Measurements from ENCODE around the gene MKI67.
"Not testable (repeated sequence)": the region's sequence is repeated elsewhere in the genome, so short reads cannot be mapped to it uniquely, and the experiment has no call there.

MKI67 gene

GRCh38 chr10:128150045-128150493 is 23.8 kb upstream of the MKI67 start:
- peak; percentile 60 to 68 (median 67) for DNase-seq (ENCODE audit: low read depth in 3 of 3)

DNA sequence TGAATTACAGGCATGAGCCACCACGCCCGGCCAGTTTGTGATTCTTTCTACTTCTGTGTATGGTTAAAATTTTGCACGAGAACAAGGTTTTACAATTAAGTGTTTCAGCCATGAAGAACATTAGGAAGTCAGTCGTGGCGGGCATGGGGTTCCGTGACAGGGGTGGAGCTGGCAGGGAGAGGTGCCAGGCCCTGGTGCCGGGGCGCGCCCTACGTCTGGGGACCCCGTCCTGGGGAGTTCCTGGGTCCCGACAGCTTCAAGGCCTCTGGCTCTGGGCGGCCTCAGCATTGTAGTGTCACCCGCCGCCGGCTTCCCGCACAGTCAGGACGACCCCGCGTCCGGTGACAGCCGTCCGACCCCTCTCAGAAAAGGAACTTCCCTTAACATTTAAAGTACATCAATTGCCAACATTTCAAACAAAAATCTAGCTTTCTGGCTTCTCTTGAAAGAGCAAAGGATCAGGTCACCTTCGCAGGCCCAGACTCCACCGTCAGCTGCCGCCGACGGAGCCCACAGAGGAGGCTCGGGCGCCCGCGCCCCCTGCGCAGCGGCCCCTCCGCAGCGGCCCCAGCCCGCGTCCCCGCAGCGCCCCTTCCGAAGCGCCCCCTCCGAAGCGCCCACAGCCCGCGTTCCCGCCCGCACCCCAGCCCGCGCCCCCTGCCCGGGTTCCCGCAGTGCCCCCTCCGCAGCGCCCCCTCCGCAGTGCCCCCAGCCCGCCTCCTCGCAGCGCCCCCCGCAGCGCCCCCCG is 23.2 kb upstream of the MKI67 start:
- DNase-seq (ENCODE audit: low read depth in 3 of 3) = no peak

GRCh38 chr10:128147669-128148068 is 21.4 kb upstream of the MKI67 start:
- no peak for DNase-seq (ENCODE audit: low read depth in 3 of 3)

GRCh38 chr10:128147064-128147463 is 20.8 kb upstream of the MKI67 start:
- no peak for DNase-seq (ENCODE audit: low read depth in 3 of 3)

- no peak for DNase-seq (ENCODE audit: low read depth in 3 of 3)
These were observed 18.3 kb upstream of the MKI67 start for GRCh38 chr10:128144547-128144946.

- DNase-seq (ENCODE audit: low read depth in 3 of 3) = no peak
These were observed 17.3 kb upstream of the MKI67 start for GRCh38 chr10:128143531-128143930.

GRCh38 chr10:128140425-128140824 is 14.2 kb upstream of the MKI67 start:
- no peak for DNase-seq (ENCODE audit: low read depth in 3 of 3)

- DNase-seq (ENCODE audit: low read depth in 3 of 3) = not testable (repeated sequence)
These were observed 12.2 kb upstream of the MKI67 start for GRCh38 chr10:128138429-128138828.

DNA sequence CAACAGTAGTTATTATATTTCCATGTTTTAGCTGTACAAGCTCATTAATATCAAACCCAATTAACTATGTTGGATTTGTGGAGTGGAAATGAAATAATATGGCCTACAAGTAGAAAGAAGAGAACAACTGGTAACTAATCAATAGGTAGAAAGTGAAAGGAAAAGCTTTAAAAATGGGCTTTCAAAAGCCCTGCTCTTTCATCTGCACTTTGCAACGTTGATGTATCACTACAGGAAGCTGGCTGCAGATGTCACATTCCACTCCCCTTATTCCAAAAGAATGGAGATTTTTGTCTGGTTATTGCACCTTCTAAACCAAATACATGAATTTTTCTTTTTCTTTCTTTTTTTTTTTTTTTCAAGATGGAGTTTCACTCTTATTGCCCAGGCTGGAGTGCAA is 11.7 kb upstream of the MKI67 start:
- no peak for DNase-seq (ENCODE audit: low read depth in 3 of 3)

DNA sequence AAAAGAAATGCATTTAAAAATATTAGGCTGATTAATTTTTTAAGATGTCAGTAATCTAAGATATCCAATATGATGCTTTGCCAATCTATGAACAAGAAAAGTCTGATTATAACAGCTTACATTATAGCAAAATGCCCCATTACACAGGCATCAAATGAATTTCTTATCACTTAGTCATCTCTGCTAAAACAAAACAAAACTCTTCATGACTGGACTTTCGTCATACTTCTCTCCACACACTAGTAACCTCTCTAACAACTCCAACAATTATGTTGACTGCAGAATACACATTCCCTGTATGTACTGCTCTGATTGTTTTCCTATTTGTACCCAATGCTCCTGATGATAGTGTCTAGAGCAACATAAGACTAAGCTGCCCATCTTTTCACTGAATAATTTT is 3.8 kb upstream of the MKI67 start:
- no peak for DNase-seq (ENCODE audit: low read depth in 3 of 3)

GRCh38 chr10:128128582-128128981 is 2.4 kb upstream of the MKI67 start:
- DNase-seq (ENCODE audit: low read depth in 3 of 3) = no peak

DNA sequence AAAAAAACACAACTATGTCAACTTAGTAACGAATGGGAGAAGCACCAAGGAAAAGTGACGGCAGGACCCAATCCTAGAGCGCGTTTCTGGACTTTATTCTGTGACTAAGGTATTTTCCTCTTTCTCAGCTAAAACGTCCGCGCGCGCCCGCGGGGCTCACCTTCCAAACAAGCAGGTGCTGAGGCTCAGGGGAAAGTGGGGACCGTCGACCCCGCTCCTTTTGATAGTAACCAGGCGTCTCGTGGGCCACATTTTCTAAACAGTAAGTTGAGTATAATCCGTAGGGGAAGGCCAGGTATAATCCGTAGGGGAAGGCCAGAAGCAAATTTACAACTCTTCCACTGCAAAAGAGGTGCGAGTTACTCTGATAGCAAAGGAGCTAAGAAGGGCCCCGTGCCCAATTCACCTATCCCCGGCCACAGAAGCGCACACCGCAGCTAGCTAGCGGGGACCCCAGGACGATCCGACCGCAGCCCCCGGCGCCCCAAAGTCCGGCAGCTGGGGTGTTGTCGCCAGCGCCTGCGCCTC is 743 bp downstream of the MKI67 start:
- no peak for DNase-seq (ENCODE audit: low read depth in 3 of 3)

GRCh38 chr10:128124813-128125403 is 1.3 kb downstream of the MKI67 start:
- no peak for DNase-seq (ENCODE audit: low read depth in 3 of 3)

DNA sequence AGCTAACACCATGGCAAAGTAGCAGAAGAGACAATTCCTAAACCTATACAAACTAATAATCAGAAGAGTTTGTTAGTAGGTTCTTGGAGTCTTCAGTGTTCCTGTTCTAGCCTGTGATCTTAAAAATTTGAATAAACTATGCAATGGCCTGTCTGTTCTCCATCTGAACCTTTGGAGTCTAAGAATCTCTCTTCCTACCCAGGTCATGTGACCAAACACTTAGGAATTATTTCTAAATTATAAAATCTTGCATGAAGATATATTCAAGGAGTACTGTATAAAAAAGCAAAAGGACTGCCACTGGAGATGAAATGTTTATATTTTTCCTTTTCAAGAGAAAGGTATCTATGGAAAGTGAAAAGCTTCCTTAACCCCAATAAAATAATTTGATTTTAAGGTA is 2.4 kb downstream of the MKI67 start:
- no peak for DNase-seq (ENCODE audit: low read depth in 3 of 3)

DNA sequence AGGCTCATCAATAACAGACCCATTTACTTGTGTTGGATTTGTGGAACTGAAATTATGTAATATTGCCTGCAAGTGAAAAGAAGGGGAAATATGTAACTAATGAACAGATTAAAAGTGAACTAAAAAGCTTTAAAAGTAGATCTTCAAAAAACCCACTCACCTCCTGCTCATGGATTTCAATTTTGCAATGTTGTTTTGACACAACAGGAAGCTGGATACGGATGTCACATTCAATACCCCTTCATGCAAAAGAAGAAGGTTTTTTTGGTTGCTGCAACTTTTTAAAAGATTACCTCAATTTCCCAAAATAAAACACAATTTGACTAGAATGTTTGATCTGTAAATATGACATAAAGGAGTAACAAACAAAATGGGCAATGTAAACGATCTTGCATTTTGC is 3.3 kb downstream of the MKI67 start:
- no peak for DNase-seq (ENCODE audit: low read depth in 3 of 3)

DNA sequence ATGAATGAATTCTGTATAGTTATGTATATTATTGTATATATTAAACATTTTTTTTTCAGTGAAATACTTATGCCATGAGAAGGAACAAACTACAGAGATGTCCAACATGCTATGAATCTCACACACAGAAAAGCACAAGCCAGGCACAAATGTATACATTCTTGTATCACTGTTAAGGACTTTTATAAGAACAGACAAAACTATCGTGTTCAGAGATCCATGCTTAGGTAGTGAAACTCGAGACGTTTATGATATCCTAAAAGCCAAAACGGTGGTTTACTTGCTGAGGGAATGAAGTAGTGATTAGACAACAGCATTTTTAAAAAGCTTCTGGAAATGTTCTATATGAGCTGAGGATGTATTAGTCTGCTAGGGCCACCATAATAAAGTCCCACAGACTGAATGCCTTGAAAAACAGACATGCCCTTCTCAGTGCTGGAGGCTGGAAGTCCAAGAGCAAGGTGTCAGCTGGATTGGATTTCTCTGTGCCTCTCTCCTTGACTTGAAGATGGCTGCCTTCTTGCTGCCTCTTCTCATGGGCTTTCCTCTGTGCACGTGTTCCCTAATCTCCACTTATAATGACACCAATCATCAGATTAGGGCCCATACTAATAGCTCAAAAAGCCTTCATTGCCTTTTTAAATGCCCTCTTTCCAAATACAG is 4.3 kb downstream of the MKI67 start:
- DNase-seq (ENCODE audit: low read depth in 3 of 3) = no peak

- no peak for DNase-seq (ENCODE audit: low read depth in 3 of 3)
These were observed 9.2 kb downstream of the MKI67 start for GRCh38 chr10:128116851-128117615.

- DNase-seq (ENCODE audit: low read depth in 3 of 3) = no peak
These were observed 10.0 kb downstream of the MKI67 start for GRCh38 chr10:128116187-128116586.

- no peak for DNase-seq (ENCODE audit: low read depth in 3 of 3)
These were observed 10.9 kb downstream of the MKI67 start for GRCh38 chr10:128115356-128115755.

DNA sequence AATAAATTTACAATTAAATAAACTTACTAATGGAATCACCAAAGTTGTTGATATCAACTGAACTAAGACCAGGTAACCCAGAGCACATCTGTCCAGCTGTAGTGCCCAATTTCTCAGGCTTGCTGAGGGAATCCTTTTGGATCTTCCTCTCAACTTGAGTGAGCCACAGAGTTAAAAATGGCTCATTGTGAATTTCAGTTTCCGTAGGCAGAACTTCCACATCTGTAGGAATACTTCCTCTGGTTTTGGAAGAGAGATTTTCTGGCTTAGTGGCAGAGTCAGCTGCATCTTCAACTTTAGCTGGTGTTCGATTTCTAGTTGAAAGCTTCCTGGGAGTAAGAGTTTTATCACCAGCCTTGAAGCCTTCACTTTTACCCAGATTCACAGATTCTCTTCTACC is 11.3 kb downstream of the MKI67 start:
- DNase-seq (ENCODE audit: low read depth in 3 of 3) = no peak

DNA sequence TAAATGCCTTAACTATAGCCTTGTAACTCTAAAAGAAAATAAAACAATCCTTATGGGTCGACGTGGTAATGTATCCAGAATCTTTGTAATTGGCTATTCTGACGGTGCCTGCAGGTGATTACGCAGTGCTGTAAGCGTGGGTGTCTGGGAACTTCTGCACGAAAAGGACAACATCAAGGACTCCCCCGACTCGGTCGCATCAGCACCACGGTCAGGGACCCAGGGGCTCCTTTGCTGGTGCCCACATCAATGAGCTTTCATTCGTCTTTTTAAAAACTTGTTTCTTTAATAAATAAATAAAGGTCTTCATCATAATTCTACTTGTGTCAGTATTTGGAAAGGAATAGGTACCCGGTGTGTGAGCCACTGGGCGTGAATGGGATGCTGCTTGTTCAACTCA is 13.2 kb downstream of the MKI67 start:
- no peak for DNase-seq (ENCODE audit: low read depth in 3 of 3)

- no peak for DNase-seq (ENCODE audit: low read depth in 3 of 3)
These were observed 14.5 kb downstream of the MKI67 start for GRCh38 chr10:128111696-128112095.

All from stimulated activated CD4-positive, alpha-beta T cell treated with anti-CD3 and anti-CD28 coated beads, TNF-alpha, amount 100 ng/mL, for 4 hours (primary cell).